ENCODE results near the gene DMRTB1.

The DMRTB1 gene

DNA sequence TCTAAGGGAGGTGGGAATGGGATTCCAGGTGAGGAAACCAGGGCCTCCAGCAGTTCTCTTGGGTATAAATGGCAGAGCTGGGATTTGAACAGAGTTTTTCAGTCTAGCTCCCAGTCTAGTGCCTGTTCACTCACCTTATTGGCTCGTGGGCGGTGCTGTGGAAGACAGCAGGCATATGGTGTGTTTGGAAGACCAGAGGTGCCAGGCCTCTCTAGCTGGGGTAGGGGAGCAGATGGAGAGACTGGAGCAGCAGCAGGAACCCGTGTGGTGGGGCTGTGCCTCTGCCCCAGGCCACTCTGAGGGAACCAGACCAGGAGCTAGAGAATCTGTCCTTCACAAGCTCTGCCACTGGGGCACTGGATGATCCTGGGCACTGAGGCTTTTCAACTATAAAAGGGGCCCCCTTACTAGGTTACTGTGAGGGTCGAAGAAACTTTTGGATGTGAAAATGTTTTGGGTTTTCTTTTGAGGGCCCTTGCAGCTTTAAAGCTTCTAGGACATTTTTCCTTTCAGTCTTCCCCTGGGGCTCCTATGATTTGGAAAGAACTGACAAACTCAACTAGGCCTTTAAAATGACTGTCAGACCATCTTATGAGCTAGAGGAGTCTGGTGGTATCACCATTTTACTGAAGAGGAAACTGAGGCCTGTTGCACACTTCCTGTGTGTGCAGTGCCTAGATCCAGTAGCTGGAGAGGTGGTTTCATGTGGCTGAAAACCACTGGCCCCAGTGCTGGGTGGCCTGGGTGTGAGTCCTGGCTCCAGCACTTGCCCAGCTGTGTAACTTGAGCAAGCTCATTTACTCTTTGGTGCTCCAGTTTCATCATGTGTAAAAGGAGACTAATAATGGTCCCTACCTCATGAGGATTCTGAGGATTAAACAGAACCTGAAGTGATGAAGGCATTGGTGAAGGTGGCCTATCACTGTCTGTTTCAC lies 6.1 kb downstream of the DMRTB1 start:
- DNase-seq, result no peak

DNA sequence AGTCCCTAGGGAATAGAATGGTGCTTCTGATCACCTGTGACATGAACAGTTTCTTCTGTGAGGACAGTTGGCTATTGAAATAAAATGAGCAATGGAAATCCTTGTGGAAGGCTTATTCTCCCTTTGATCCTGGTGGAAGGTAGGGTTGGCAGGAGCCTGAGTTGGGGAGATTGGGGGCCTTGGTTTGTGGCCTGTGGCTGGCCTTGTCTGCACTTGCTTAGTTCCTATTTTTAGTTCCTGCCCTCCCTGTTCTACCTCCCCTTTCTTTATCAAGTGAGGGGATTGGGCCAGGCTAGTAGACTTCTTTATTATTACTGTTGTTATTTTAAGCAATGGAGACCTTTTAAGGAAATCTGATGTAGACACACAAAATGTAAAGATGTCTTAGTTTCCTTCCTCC lies 8.2 kb downstream of the DMRTB1 start:
- no peak for DNase-seq

DNA sequence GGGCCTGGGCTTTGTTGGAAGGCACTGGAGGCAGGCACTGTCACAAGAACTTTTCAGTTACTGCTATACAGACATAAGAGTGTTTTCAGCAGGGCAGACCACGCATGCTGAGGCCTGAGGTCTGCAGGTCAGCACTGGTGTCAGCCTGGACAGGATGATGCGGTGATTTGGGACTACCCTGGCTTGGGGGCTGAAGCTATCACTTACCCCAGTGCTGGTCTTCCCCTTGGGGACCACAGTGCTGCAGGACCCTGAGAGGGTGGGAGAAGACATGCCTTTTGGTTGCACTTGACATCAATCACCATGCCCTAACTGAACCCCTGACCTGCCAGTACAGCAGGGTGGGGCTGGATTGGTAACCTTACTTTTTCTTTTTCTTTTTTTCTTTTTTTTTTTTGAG lies 9.2 kb downstream of the DMRTB1 start:
- DNase-seq, result no peak

DNA sequence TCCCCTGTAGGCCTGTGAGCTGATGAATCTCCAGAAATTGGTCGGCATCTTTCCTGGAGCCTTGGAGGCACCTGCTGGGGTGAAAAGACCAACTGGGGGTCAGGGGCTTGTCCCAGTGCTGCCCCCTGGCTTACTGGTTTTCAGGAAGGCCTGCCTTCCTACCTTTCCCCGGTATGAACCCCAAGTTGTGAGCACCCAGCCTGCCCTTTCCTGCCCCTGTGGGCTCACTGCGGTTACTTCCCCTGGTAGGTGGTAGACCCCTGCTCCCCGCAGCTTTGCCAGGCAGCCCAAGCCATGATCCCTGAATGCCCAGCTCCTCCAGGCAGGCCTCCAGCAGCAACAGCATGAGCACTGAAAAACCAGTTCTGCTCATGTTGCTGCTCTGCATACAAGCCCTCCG lies 10.2 kb downstream of the DMRTB1 start:
- DNase-seq, result no peak

DNA sequence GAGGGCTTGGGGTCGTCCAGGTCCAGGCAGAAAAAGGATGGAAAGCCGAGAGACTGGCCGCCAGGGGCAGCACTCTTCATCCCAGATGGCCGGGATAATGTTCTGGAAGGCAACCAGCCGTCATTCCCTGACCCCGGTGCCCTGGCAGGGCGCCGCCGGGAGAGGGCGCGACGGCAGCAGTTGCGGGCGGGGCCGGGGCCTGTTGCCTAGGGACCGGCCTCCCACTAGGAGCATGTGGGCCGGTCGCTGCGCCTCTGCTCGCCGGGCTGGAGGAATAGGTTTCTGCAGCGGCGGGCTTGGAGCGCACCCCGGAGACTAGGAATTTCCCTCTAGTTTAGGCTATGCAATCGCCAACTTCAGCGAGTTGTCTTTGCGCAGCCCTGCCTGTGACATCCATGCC lies 11.0 kb downstream of the DMRTB1 start:
- DNase-seq, result peak; percentile 66

DNA sequence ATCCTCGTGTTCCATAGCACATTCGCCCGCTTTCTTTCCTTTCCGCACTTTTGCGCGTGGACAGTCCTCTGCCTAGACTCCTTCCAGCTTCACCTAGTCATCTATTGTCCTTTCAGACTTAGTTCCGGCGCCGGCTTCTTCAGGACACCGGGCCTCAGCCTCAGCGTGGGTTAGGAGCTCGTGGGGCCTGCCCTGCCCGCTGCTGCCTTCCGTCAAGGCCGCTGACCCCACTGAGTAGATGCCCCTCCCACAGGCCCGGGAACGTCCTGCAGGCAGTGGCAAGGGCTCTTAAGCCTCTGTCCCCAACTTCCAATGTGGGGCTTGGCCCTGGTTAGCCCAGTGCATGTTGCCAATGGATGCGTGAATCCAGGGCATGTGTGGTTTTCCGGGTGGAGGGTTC lies 11.4 kb downstream of the DMRTB1 start:
- DNase-seq, result no peak

DNA sequence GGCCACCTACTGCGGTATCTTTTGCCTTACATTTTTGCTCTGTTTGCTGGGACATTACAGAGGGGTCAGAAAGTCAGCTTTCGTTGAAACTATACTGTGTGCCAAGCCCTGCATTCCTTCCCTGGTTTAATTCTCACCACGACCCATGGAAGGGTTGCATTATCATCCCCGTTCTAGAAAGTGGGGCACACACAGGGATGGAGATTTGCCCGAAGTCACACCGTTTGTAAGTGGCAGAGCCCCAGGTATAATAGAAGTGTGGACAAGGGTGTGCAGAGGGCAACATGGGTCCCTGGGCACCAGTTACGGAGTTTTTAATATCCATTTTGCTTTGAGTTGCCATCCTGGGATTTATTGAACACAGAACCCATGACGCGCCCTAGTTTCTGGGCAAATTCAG lies 11.8 kb downstream of the DMRTB1 start:
- DNase-seq, result no peak

DNA sequence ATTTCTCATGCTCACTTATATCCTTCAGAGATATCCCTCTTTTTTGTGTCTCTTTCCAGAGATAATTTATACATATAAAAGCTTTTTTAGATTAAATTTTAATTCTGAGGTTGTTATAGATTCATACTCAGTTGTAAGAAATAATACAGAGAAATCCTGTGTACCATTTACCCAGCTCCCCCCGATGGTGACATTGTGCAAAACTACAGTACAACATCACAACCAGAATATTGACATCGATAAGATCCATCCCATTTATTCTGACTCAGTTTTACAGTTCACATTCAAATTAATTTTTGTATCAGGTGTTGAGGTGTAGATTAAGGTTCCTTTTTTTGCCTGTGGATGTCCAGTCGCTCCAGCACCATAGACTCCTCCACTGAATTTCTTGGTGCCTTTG lies 14.3 kb downstream of the DMRTB1 start:
- DNase-seq, result no peak

DNA sequence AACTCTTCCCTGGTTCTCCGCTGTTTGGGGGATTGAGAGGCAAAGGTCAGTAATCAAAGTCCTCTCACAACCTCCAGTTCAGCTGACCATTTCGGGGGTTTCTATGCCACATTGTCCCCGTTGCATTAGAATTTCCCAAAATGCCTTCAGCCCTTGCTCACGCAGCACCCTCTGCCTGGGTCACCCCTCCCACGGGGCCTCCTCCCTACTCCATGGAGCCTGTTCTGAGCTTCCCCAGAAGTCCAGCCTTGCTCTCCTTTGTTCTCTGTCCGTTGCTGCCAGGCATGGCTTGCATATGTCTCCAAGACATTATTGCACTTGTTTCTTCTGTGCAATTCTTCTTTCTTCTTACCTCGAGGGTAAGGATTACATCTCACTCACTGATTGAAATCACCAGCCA lies 16.5 kb downstream of the DMRTB1 start:
- no peak for DNase-seq

DNA sequence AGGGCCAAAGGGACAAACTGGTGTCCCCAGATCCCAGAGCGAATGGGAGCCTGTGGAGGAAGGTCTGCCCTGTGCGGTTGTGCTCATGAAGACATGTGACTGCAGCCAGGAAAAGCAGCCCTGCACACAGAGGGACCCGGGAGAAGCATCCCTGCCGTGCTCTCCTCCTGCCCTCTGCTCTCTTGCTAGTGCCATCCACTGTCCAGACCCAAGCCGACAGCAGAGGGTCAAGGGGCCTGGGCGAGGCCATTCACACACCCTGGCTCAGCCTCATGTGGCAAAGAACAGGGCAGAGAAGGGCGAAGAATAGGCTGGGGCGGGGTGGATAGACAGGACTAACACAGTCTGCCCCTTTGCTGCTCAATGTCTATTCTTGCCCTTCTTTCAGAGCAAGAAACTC lies 17.4 kb downstream of the DMRTB1 start:
- no peak for DNase-seq

DNA sequence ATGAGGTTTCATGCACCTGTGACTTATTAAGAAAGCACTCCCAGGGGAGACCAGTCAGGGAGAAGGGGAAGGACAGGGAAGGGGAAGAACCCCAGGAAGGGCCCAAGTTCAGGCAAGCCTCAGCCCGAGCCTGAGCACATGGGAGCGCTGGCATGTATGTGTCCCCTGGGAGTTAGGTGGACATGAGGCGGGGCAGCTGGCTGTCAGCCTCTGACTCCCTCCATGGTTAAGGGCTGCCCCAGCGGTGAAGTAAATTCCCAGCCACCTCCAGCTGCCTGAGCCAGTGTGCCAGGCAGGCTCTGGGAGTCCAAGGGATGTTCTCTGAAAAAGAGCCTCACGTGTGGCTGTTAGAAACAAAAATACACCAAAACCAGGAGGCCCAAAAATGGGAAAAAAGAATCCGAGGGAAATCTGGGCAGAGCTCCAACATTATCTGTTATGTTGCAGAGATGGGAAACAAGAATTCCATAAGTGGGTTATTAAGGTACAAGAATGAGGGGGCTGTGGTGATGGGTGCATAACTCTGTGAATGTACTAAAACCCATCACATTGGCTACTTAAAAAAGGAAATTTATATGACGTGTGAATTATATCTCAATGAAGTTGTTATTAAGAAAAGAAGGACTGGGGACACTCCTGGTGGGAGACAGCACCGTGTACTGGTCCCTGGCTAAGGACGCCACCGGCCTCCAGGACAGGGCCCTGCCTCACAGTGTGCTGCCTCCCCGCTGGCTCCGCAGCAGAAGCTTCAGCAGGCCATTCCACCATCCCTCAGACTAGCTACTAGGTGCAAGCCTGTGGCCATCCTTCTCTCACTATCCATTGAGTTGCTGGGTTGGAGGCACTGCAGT lies 18.7 kb downstream of the DMRTB1 start:
- no peak for DNase-seq

DNA sequence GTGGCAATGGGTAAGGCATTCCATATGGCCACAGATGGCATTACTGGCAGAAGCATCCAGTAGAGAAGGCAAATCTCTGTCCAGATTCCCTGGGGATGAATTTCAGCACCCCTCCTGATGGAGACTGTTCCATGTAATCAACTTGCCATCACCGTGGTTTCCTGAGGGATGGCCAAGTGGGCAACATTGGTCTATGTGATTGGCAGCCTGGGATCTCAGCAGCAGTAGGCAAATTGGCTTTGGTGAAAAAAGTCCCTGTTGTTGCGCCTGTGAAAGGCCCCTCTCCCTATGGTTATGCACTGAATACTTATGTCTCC lies 19.3 kb downstream of the DMRTB1 start:
- no peak for DNase-seq

DNA sequence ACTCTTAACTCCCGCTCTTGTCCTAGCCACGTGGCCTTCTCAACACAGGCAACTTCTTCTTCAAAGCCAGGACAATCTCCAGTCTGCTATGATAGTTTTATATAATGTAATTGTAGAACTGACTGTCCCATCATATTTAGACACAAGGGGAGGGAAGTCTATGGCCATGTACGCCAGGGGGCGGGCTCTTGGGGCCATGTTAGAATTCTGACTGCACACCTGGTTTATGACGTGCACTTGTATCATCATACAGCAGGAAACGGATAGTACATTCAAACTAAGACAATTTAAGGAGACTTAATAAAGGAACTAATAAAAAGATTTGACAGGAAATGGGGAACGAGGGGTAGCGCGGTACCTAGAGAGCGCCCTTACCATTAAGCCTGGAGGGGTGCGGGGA lies 21.5 kb downstream of the DMRTB1 start:
- no peak for DNase-seq

DNA sequence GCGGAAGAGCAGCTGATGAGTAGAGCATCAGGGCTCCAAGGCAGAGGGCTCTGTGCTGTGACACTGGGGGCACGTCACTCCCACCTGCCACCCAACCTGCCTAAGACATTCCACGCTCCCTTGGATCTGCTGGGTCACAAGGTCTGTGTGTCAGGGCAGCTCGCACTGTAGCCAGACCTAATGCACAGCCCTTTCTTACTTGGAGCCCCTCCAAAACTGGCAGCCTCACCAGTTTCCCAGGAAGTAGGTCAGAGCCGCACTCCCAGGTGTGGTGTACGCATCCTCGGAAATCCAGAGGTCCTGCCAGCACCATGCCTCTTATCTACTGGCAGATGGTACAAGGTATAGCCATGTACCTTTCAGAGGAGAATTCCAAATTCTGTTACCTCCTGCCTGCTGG lies 22.3 kb downstream of the DMRTB1 start:
- no peak for DNase-seq

DNA sequence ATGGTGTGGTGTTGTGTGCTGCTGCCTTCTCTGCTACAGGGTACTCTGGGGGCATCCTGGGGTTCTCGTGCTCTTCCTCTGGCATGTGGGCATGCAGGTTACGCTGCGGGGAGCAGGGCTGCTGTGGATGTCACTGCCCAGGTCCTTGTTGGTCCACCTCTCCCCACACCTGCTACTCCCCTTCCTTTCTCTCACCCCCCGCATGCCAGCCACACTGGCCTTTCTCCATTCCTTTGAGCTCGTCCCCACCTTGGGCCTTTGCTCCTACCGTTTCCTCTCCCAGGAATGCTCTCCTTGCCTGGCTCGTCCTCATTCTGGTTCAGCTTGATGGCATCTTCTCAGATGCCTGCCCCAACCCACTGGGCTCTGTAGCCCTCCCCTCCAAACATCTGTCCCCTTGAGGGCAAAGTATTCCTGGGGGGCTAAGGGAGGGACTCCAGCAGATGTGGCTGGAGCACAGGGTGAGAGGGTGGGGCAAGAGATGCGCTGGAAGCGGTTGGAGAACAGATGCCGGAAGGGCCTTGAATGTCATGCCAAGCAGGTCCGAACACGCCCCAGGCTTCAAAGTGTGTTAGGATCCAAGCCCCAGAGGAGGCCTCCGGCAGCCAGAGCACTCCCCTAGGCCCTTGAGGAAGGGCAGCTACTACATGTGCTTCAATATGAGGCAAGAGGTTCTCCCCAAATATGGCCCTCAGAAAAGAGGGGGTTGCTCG lies 23.4 kb downstream of the DMRTB1 start:
- DNase-seq, result no peak

DNA sequence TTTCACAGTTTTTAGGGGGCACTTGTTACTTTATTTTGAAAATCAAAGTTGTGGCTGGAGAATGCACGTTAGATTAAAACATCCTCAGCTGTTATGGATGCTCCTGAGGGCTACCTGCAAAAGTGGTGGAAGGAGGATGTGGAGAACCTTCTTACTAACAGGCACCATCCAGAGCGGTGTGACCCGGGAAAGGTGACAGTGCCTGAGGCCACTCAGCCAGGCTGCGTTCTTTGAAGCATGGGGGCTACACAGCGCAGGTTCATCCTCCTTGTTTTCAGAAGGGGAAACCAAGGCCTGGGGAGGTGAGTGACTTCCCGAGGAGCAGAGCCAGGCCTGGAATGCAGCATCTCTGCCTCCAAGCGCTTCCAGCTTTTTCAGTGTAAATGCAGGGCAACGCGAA lies 24.0 kb downstream of the DMRTB1 start:
- DNase-seq, result no peak

DNA sequence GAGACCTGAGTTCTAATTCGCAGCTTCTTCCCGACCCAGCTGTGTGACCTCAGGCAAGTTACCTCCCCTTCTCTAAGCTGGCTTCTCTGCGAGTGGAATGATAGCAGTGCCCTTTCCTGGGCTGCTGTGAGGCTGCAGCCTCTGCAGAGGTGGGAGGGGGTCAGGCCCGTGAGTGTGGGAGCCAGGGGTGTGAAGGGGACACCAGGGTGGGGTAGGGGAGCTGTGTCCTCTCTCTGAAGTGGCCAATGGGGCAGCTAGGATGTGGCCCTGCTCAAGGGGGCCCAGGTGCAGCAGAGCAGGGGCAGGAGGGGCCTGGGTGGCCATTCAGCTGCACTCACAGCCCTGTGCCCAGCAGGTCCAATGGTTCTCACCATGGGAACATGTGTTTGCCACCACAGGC lies 24.5 kb downstream of the DMRTB1 start:
- no peak for DNase-seq

DNA sequence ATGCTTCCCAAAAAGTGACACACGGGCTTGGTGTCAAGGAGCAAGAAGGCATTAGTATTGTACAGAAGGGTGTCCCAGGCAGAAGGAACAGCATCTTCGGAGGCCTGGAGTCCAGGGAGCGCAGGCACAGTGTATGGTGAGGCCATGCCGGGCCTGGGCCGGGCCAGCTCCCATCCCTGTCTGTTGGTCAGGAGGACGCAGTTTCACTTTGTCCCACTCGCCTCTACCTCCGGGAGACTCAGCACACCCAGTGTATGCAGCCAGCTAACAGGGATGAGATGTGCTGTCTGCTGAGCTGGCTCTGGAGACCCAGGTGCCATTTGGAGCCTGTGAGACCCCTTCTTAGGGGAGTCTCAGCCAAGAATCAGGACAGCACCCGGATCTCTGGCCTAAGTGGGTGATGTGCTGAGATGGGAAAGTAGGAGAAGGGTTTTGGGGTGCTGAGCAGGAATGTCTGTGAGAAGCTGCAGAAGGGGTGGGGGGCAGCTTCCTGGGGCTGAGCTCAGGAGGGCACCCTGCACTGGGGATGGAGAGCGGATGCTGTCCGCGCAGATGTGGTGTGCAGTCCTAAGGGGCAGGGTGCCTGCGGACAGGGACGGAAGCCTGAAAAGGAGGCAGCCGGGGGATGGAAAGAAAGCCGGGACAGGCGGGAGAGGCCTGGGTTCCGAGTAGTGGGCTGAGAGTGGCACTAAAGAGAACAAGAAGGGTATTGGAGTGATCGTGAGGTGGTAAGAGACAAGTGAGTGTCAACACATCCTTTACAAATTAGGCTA lies 25.7 kb downstream of the DMRTB1 start:
- no peak for DNase-seq

DNA sequence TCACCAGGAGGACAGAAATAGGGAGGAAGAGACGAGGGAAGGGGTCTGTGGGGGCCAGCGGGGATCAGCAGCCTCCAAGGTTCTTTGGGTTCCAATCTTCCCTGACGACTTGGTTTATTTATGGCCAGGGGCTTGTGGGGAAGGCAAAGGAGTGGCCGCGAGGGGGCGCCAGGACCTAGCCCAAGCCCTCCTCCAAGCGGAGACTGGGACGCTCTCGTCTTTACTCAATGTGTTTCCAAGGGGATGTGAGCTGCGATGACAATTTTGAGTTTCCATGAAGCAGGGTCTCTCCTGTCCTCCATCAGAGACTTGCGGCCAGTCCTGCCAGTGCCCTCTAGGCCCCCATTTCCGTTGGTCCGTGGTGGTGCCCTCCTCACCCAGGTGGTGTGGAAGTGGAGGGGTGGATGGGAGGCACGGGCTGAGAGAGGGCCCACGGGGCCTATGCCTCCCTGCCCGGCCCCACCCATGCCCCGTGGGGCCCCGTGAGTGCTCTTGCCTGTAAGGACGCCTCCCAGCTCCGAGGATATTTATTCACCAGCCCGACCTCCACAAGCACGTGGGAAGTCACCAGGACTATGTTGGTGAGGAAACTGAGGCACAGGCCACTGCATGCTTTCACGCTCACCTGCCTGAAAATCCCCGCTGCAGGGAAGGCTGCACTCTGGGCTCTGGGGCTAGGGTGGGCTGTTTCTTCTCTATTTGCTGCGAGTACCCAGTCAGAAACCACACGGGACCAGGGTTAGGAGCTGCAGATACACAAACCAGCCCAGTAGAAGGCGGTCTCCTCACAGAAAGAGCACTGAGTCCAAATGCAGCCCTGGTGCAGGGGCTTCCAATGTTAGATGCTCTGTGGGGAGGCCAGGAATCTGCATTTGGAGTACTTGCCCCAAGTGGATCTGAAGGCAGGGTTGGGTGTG lies 26.5 kb downstream of the DMRTB1 start:
- DNase-seq, result peak; percentile 58

DNA sequence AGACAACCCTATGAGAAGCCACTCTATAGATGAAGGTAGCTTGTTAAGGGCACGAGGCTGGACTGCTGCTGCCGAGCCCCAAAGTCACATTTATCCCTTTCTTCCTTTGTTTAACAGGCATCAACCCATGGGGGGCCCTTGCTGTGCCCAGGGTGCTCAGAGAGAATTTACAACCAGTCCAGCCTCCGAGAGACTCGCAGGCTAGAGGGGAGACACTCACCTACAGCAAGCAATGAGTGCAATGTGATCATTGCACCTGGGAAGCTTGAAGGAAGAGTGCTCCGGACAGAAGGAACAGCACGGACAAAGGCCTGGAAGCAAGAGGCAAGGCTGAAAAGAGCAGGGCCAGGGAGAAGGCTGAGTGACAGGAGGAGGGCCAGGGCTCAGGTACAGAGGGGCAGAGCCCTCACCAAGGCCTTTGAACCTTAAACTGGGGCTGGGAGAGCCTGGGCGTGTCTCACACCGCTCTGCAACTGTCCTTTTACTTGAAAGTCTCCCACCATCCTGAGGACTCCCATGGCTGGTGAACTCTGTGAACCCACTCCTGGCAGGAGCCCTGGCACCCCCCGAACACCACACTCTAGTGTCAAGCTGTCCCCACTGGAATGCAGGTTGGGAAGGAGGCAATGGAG lies 27.3 kb downstream of the DMRTB1 start:
- DNase-seq, result no peak

DNA sequence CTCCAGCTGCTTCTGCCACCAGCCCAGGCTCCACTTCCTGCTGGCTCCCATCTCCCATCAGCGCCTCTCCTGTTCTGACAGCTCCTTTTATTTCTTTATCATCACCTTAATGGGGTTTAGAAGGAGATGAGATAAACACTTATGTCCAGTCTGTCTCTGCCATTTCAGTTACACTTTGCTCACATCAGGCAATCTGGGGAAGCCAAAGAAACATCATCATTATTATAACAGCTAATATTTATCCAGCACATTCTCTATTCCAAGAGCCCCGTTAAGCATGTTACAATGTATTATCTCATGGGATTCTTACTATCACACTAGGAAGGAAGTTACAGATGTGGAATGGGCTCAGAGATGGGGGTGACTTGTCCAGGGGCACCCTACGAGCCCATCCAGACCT lies 31.2 kb downstream of the DMRTB1 start:
- no peak for DNase-seq
